ENCODE data around the gene ADRB1.

Gene ADRB1

GRCh38 chr10:114094795-114095194 is 51.1 kb downstream of the ADRB1 start:
- DNase-seq (ENCODE audit: low read depth in 2 of 2), result no peak

- no peak for DNase-seq (ENCODE audit: low read depth in 2 of 2)
These were observed 52.1 kb downstream of the ADRB1 start for GRCh38 chr10:114095559-114096337.
